ENCODE results near the gene GALNTL6. TPM values are rescaled to one million over a fixed set of nuclear protein-coding genes. Genes with fewer than 3 reads are reported as not detected.

The GALNTL6 gene
- total and polyA plus RNA-seq, 2 experiments from 2014 or later = 0.38 to 0.40 TPM

- Mint-ChIP-seq H3K9me3 (no peaks in the 10 kb centered on the region; the same call in 2 of the 3 replicates), H3K27ac (no peak overlapping the region), H3K4me1 (peaks cover 10% of the 10 kb centered on the region), H3K36me3 (ENCODE audit: low read depth) (no peaks in the 10 kb centered on the region), H3K27me3 (ENCODE audit: insufficient read depth, low read depth, poor library complexity) (peaks cover 2% of the 10 kb centered on the region), H3K4me3 (no peak overlapping the region)
- no peak for DNase-seq (ENCODE audit: low spot score)
- Histone ChIP-seq H3K27ac (ENCODE audit: low read depth) (no peak overlapping the region), H3K4me1 (ENCODE audit: insufficient read depth) (no peaks in the 10 kb centered on the region), H3F3A (replicated peaks; ENCODE audit: low read depth) (no peaks in the 10 kb centered on the region), H3K4me3 (no peak overlapping the region), H2AFZ (peak overlapping the region; percentile 15; the same call in 1 of the 2 replicates), H3K27me3 (ENCODE audit: insufficient read depth) (no peaks in the 10 kb centered on the region), H3K4me2 (no peak overlapping the region), H3K36me3 (ENCODE audit: insufficient read depth) (no peaks in the 10 kb centered on the region), H4K20me1 (replicated peaks; ENCODE audit: insufficient read depth) (no peaks in the 10 kb centered on the region), H3K9me2 (ENCODE audit: insufficient read depth) (no peaks in the 10 kb centered on the region), H3K79me2 (replicated peaks; ENCODE audit: insufficient read depth) (no peaks in the 10 kb centered on the region)
- ATAC-seq = no peak
- no peak for TF ChIP-seq ZNF331 (CRISPR knock-in tag; IDR thresholded peaks at IDR 0.05; ENCODE audit: low read depth)
- no peak for TF ChIP-seq CTCF (conservative IDR thresholded peaks at IDR 0.05; ENCODE audit: low read depth in 2 of 2)
- no peak for TF ChIP-seq REST (IDR thresholded peaks at IDR 0.05; ENCODE audit: unreplicated experiment)
- no peak for TF ChIP-seq CREB1 (CRISPR knock-in tag; IDR thresholded peaks at IDR 0.05; ENCODE audit: low read depth)
- no peak for TF ChIP-seq STAT1 (IDR thresholded peaks at IDR 0.05; ENCODE audit: unreplicated experiment)
- no peak for TF ChIP-seq EZH2 (IDR thresholded peaks at IDR 0.05; ENCODE audit: low read depth, unreplicated experiment)
- TF ChIP-seq NANOG (IDR thresholded peaks at IDR 0.05; ENCODE audit: borderline replicate concordance) = no peak
- no peak for TF ChIP-seq ZNF462 (CRISPR knock-in tag; IDR thresholded peaks at IDR 0.05)
- TF ChIP-seq JUNB (IDR thresholded peaks at IDR 0.05; ENCODE audit: unreplicated experiment) = no peak
Observed at GRCh38 chr4:172997217-172997609, 1184.0 kb downstream of the GALNTL6 start.
